ENCODE measurements around the gene ARSI.

DNA sequence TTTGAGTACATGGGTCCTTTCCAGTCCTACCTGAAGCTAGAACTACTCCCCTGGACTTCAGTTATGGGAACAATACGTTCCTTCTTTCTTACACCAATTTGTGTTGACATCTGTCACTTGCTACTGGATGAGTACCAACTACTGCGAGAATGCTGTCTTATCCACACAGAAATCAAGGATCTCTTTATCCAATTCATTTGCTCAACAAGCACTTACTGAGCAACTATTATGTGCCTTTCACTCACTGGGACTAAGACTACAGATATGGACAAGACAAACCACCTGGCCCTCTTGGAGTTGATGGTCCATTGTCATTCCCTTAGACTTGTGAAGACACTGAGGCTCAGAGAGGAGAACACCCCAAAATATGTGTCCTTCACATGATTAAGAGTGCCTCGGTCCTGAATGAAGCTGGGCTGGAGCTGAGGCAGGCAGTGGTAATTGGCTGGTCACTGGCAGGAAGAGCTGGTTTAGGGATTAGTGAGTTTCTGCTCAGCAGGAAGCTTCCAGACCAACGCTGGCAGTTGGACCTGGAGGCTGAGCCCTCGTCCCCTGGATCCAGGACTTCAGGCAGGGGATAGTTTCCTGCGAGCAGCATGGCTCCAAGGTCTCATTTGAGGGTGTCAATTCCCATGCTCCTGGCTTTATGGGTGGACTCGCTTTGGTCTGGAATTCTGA, 8.4 kb upstream of the ARSI start:
- TF ChIP-seq, protein P1, sequence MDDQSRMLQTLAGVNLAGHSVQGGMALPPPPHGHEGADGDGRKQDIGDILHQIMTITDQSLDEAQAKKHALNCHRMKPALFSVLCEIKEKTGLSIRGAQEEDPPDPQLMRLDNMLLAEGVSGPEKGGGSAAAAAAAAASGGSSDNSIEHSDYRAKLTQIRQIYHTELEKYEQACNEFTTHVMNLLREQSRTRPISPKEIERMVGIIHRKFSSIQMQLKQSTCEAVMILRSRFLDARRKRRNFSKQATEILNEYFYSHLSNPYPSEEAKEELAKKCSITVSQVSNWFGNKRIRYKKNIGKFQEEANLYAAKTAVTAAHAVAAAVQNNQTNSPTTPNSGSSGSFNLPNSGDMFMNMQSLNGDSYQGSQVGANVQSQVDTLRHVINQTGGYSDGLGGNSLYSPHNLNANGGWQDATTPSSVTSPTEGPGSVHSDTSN (IDR thresholded peaks at IDR 0.05) = no peak
- TF ChIP-seq, protein P2, sequence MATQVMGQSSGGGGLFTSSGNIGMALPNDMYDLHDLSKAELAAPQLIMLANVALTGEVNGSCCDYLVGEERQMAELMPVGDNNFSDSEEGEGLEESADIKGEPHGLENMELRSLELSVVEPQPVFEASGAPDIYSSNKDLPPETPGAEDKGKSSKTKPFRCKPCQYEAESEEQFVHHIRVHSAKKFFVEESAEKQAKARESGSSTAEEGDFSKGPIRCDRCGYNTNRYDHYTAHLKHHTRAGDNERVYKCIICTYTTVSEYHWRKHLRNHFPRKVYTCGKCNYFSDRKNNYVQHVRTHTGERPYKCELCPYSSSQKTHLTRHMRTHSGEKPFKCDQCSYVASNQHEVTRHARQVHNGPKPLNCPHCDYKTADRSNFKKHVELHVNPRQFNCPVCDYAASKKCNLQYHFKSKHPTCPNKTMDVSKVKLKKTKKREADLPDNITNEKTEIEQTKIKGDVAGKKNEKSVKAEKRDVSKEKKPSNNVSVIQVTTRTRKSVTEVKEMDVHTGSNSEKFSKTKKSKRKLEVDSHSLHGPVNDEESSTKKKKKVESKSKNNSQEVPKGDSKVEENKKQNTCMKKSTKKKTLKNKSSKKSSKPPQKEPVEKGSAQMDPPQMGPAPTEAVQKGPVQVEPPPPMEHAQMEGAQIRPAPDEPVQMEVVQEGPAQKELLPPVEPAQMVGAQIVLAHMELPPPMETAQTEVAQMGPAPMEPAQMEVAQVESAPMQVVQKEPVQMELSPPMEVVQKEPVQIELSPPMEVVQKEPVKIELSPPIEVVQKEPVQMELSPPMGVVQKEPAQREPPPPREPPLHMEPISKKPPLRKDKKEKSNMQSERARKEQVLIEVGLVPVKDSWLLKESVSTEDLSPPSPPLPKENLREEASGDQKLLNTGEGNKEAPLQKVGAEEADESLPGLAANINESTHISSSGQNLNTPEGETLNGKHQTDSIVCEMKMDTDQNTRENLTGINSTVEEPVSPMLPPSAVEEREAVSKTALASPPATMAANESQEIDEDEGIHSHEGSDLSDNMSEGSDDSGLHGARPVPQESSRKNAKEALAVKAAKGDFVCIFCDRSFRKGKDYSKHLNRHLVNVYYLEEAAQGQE (IDR thresholded peaks at IDR 0.05) = no peak
- TF ChIP-seq NPAS2 (CRISPR knock-in tag; IDR thresholded peaks at IDR 0.05; ENCODE audit: borderline replicate concordance) (no peak), ELK1 (IDR thresholded peaks at IDR 0.05; ENCODE audit: low read depth, low read length) (no peak), CTCF (IDR thresholded peaks at IDR 0.05) (no peak), ZC3H11A (IDR thresholded peaks at IDR 0.05) (no peak), KDM1A (IDR thresholded peaks at IDR 0.05; ENCODE audit: low read depth) (no peak), PHF8 (IDR thresholded peaks at IDR 0.05; ENCODE audit: borderline replicate concordance, low read depth) (no peak), NFE2L2 (conservative IDR thresholded peaks at IDR 0.05; ENCODE audit: low read length) (no peak), RAD21 (conservative IDR thresholded peaks at IDR 0.05 in 1 of 2, IDR thresholded peaks at IDR 0.05 in 1 of 2) (no peak), RARB (CRISPR knock-in tag; IDR thresholded peaks at IDR 0.05) (no peak), CEBPB (IDR thresholded peaks at IDR 0.05) (no peak)
- TF ChIP-seq, protein P3, sequence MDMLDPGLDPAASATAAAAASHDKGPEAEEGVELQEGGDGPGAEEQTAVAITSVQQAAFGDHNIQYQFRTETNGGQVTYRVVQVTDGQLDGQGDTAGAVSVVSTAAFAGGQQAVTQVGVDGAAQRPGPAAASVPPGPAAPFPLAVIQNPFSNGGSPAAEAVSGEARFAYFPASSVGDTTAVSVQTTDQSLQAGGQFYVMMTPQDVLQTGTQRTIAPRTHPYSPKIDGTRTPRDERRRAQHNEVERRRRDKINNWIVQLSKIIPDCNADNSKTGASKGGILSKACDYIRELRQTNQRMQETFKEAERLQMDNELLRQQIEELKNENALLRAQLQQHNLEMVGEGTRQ (IDR thresholded peaks at IDR 0.05) = no peak
